Measurements from ENCODE around the gene KCNJ12.

GRCh38 chr17:21458054-21458453 is 81.9 kb downstream of the KCNJ12 start:
- no peak for TF ChIP-seq ZNF302 (tag by site-specific recombination; IDR thresholded peaks at IDR 0.05; ENCODE audit: low read depth)
- no peak for TF ChIP-seq ZBTB11 (tag by site-specific recombination; conservative IDR thresholded peaks at IDR 0.05; ENCODE audit: low read depth)
